ENCODE measurements around the gene KRTAP5-9. TPM values are rescaled to one million over a fixed set of nuclear protein-coding genes. Genes with fewer than 3 reads are reported as not detected.

Gene KRTAP5-9
- total RNA-seq, 1 experiment from 2014 or later: not detected

DNA sequence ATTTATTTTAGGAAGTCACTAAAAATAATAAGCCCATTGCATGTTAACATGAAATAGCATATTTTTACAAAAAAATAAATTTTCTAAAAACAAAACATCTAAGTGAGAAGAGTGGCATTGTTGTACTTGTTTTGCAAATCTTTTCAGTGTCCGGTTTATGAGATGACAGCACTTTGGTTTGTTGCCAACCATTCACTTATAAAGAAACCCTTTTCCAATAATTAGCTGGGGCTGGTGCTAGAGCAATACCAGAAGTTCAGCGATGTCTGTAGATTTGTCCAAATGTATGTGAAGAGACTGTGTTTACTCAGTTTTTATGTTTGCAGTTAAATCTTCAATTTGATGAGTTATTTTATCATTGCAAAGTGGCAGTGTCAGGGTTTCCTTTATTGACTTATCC lies 43.2 kb upstream of the KRTAP5-9 start:
- no peak overlapping the region for H3K27ac Mint-ChIP-seq (ENCODE audit: unreplicated experiment)
- no peaks in the 10 kb centered on the region for H3K27me3 Mint-ChIP-seq (ENCODE audit: unreplicated experiment)
- H3K4me1 Mint-ChIP-seq (ENCODE audit: low read depth, unreplicated experiment): peaks cover 9% of the 10 kb centered on the region
- CTCF ChIA-PET: no interaction called here
- H3K36me3 Mint-ChIP-seq (ENCODE audit: insufficient read depth, unreplicated experiment): peaks cover 4% of the 10 kb centered on the region
- H3K4me3 Mint-ChIP-seq (ENCODE audit: low read depth, unreplicated experiment): no peak overlapping the region
- no TSS peak for BruUV-seq (replicated peaks)
- no peak for DNase-seq
- H3K9me3 Mint-ChIP-seq (ENCODE audit: low read depth, unreplicated experiment): peaks cover 4% of the 10 kb centered on the region
- intact Hi-C loops (cut with micrococcal nuclease; ENCODE audit: unreplicated experiment): no loop called here
- TF ChIP-seq, protein P1, sequence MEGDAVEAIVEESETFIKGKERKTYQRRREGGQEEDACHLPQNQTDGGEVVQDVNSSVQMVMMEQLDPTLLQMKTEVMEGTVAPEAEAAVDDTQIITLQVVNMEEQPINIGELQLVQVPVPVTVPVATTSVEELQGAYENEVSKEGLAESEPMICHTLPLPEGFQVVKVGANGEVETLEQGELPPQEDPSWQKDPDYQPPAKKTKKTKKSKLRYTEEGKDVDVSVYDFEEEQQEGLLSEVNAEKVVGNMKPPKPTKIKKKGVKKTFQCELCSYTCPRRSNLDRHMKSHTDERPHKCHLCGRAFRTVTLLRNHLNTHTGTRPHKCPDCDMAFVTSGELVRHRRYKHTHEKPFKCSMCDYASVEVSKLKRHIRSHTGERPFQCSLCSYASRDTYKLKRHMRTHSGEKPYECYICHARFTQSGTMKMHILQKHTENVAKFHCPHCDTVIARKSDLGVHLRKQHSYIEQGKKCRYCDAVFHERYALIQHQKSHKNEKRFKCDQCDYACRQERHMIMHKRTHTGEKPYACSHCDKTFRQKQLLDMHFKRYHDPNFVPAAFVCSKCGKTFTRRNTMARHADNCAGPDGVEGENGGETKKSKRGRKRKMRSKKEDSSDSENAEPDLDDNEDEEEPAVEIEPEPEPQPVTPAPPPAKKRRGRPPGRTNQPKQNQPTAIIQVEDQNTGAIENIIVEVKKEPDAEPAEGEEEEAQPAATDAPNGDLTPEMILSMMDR (IDR thresholded peaks at IDR 0.05; ENCODE audit: unreplicated experiment): no peak

DNA sequence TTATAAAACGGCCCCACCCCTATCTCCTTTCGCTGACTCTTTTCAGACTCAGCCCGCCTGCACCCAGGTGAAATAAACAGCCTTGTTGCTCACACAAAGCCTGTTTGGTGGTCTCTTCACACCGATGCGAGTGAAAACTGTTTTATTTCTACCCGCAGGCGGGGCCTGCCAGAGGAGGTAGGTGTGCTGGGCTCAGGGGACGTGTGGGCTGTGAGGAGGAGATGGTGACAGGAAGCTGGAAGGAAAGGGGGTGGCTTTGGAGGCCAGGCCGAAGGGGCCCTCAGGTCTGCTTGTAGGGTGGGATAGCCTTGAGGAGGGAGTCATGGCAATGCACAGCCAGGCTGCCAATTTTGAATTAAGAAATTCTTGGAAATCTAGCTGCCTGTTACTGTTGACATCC lies 42.4 kb upstream of the KRTAP5-9 start:
- peaks cover 4% of the 10 kb centered on the region for H3K9me3 Mint-ChIP-seq (ENCODE audit: low read depth, unreplicated experiment)
- intact Hi-C loops (cut with micrococcal nuclease; ENCODE audit: unreplicated experiment): no loop called here
- H3K4me3 Mint-ChIP-seq (ENCODE audit: low read depth, unreplicated experiment): no peak overlapping the region
- peaks cover under 1% of the 10 kb centered on the region for H3K4me1 Mint-ChIP-seq (ENCODE audit: low read depth, unreplicated experiment)
- TF ChIP-seq, protein P1 (IDR thresholded peaks at IDR 0.05; ENCODE audit: unreplicated experiment): no peak
- no peaks in the 10 kb centered on the region for H3K36me3 Mint-ChIP-seq (ENCODE audit: insufficient read depth, unreplicated experiment)
- no peak overlapping the region for H3K27ac Mint-ChIP-seq (ENCODE audit: unreplicated experiment)
- CTCF ChIA-PET: no interaction called here
- DNase-seq: no peak
- BruUV-seq (replicated peaks): no TSS peak
- no peaks in the 10 kb centered on the region for H3K27me3 Mint-ChIP-seq (ENCODE audit: unreplicated experiment)

DNA sequence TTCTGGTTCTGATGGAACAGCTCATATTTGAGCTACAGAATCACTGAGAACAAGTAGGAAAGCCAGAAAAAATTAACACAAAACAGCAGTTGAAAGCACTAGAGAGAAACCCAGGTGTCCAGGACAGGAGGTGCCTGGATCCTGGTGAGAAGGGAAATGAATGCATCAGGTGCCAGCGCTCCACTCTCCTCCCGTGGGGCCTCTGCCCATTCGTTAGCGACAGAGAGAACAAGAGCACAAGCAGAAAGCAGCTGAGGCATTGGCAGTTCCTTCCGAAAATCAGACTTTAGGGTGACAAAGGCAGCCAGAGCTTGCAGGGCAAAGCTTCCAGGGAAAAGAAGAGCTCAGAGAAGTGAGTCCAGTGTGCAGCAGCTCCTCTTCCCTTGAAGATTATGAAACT lies 41.1 kb upstream of the KRTAP5-9 start:
- Mint-ChIP-seq H3K27me3 (ENCODE audit: unreplicated experiment) (no peaks in the 10 kb centered on the region), H3K4me1 (ENCODE audit: low read depth, unreplicated experiment) (no peaks in the 10 kb centered on the region), H3K36me3 (ENCODE audit: insufficient read depth, unreplicated experiment) (no peaks in the 10 kb centered on the region), H3K4me3 (ENCODE audit: low read depth, unreplicated experiment) (no peak overlapping the region), H3K27ac (ENCODE audit: unreplicated experiment) (no peak overlapping the region), H3K9me3 (ENCODE audit: low read depth, unreplicated experiment) (peaks cover 6% of the 10 kb centered on the region)
- DNase-seq: no peak
- CTCF ChIA-PET: interaction anchor here (0.6 kb wide), 1 partner anchor 1049 kb away, joined by 3 read pairs; no protein-coding TSS in a partner anchor
- TF ChIP-seq, protein P1 (IDR thresholded peaks at IDR 0.05; ENCODE audit: unreplicated experiment): no peak
- no TSS peak for BruUV-seq (replicated peaks)
- intact Hi-C loops (cut with micrococcal nuclease; ENCODE audit: unreplicated experiment): no loop called here

DNA sequence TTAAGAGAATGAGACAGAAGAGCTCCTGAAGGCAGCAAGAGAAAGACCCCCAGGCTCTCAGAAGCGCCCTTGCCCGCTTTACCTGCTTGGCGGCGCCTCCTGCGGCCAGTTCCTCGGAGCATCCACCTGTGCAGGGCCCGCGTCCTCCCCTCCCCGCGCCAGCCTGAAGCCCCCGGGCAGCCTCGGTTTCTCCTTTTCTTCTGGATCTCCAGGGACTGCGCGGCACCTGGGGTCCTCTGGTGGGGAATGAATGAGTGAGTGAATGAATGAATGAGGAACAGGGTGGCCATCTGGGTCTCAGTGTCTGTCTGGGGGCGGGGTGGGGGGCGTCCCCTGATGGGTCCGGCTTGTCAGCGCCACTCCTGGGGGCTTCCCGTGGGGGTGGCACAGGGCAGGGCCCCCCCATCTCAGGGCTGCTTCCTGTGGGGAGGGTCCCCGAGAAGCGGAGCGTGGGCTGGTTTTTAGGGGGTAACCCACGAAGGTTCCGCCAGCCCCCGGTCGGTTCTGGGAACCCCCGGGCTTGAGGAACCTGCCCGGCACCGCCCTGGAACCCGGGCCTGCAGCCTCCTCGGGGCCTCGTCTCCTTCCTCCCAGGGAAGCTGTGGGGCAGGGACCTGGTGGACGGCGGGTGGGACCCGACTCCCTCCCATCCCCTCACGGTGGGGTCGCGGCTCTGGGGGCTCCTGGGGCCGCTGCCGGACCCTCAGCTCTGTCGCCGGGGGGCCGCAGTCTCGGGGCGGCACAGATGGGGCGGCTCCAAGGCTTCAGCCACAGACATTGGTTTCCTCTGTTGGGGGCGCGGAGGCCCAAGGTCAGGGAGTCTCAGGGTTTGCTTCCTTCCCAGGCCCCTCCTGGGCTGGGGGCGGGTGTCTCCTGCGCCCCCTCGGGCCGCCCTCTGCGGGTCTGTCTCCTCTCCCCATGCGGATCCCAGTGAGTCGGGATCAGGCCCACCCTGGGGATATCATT lies 29.4 kb upstream of the KRTAP5-9 start:
- no TSS peak for BruUV-seq (replicated peaks)
- Mint-ChIP-seq H3K27me3 (ENCODE audit: unreplicated experiment) (peaks cover 12% of the 10 kb centered on the region), H3K9me3 (ENCODE audit: low read depth, unreplicated experiment) (peaks cover 4% of the 10 kb centered on the region), H3K4me3 (ENCODE audit: low read depth, unreplicated experiment) (no peak overlapping the region), H3K4me1 (ENCODE audit: low read depth, unreplicated experiment) (no peaks in the 10 kb centered on the region), H3K27ac (ENCODE audit: unreplicated experiment) (no peak overlapping the region), H3K36me3 (ENCODE audit: insufficient read depth, unreplicated experiment) (no peaks in the 10 kb centered on the region)
- DNase-seq: no peak
- intact Hi-C loops (cut with micrococcal nuclease; ENCODE audit: unreplicated experiment): no loop called here
- TF ChIP-seq, protein P1 (IDR thresholded peaks at IDR 0.05; ENCODE audit: unreplicated experiment): no peak
- CTCF ChIA-PET: no interaction called here
